Activated T-helper 2 cell treated with anti-CD3 and anti-CD28 coated beads, Interferon-gamma antibody, Interleukin-2, Interleukin-4, amounts not matched to agents 10 μg/mL and 5 μg/mL and 100 μg/mL, durations not matched to agents 14 hours and 24 hours and 36 hours (primary cell): ENCODE data around the gene AGTPBP1. TPM values are rescaled to one million over a fixed set of nuclear protein-coding genes. Genes with fewer than 3 reads are reported as not detected.
A peak's percentile ranks its signal among the peaks of the same experiment; 100 is the strongest.
"Not testable (repeated sequence)": the region's sequence is repeated elsewhere in the genome, so short reads cannot be mapped to it uniquely, and the experiment has no call there.

Experiments used
- DNase-seq: peaks from one replicate; pipeline ENCODE4 v3.0.0; 2021; ENCODE audit warnings: low spot score
- H3K27ac Mint-ChIP-seq: one replicate; pipeline ENCODE4 v1.8.0; 2021; ENCODE audit warnings: mixed read lengths
- H3K27me3 Mint-ChIP-seq: one replicate; pipeline ENCODE4 v1.8.0; 2021; ENCODE audit warnings: low read depth, mixed read lengths
- H3K36me3 Mint-ChIP-seq: one replicate; pipeline ENCODE4 v1.8.0; 2021; ENCODE audit warnings: low read depth, mixed read lengths
- H3K4me1 Mint-ChIP-seq: one replicate; pipeline ENCODE4 v1.8.0; 2021; ENCODE audit warnings: low read depth, mixed read lengths
- H3K4me3 Mint-ChIP-seq: one replicate; pipeline ENCODE4 v1.8.0; 2021; ENCODE audit warnings: low read depth, mild to moderate bottlenecking, moderate library complexity, mixed read lengths
- H3K9me3 Mint-ChIP-seq: one replicate; pipeline ENCODE4 v1.8.0; 2021; ENCODE audit warnings: mixed read lengths
- intact Hi-C: fragments of 100-400 bp; cut with micrococcal nuclease; formaldehyde crosslinking; loops from one replicate; pipeline ENCODE4 v1.15.1; 2023
- total RNA-seq: library from RNA; stranded (reverse); gene quantifications from 2 replicates; pipeline ENCODE4 v1.2.3, GENCODE V29; 2022

Gene AGTPBP1
- 26.5 and 28.1 TPM in 2 replicates for total RNA-seq

- intact Hi-C loops: loop anchor here (1.0 to 5.0 kb wide), 6 partner anchors 44 to 1450 kb away; partner anchors contain the start of genes ISCA1 and TUT7
- peak; percentile 93 for DNase-seq
- Mint-ChIP-seq H3K9me3 (no peaks in the 10 kb centered on the region), H3K27ac (peak within 1 kb of the TSS; percentile 97), H3K36me3 (no peaks in the 10 kb centered on the region), H3K4me3 (peak within 1 kb of the TSS; percentile 97), H3K27me3 (peaks cover 11% of the 10 kb centered on the region), H3K4me1 (peaks cover 40% of the 10 kb centered on the region)
Observed at GRCh38 chr9:85741875-85742596, at the start of gene AGTPBP1. Gene AGTPBP1, minus strand, starts transcription at chr9:85741954. Its CDS starts 29,421 bp downstream, at chr9:85712533.

DNA sequence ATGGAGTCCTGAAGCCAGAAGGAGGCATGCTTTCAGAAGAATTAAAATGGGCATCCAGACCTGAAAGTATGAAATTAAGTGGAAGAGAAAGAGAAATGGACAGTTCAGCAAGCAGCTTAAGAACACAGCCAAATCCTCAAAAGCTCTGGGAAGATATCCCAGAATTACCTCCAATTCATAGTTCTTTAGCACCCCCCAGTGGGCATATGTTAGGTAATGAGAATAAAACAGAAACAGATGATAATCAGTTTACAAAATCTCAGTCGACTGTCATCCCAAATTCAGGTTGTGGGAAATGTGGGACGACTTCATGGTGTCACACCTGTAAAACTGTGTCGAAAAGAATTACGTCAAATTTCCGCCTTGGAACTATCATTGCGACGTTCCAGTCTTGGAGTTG is 44.4 kb upstream of the AGTPBP1 start:
- H3K27me3 Mint-ChIP-seq, H3K9me3 Mint-ChIP-seq, H3K27ac Mint-ChIP-seq, DNase-seq, H3K4me3 Mint-ChIP-seq, H3K4me1 Mint-ChIP-seq, H3K36me3 Mint-ChIP-seq: not testable (repeated sequence)
- intact Hi-C loops: loop anchor here (2.0 kb wide), 1 partner anchor 87 kb away; no protein-coding TSS in a partner anchor

- H3K27me3 Mint-ChIP-seq, H3K36me3 Mint-ChIP-seq, H3K4me1 Mint-ChIP-seq, intact Hi-C loops, H3K27ac Mint-ChIP-seq, DNase-seq, H3K9me3 Mint-ChIP-seq, H3K4me3 Mint-ChIP-seq: not testable (repeated sequence)
Observed at GRCh38 chr9:85773844-85774243, 32.1 kb upstream of the AGTPBP1 start.

DNA sequence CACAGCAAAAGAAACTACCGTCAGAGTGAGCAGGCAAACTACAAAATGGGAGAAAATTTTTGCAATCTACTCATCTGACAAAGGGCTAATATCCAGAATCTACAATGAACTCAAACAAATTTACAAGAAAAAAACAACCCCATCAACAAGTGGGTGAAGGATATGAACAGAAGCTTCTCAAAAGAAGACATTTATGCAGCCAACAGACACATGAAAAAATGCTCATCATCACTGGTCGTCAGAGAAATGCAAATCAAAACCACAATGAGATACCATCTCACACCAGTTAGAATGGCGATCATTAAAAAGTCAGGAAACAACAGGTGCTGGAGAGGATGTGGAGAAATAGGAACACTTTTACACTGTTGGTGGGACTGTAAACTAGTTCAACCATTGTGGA is 20.0 kb upstream of the AGTPBP1 start:
- intact Hi-C loops, H3K36me3 Mint-ChIP-seq, H3K4me3 Mint-ChIP-seq, H3K4me1 Mint-ChIP-seq, H3K9me3 Mint-ChIP-seq, H3K27ac Mint-ChIP-seq, H3K27me3 Mint-ChIP-seq, DNase-seq: not testable (repeated sequence)

GRCh38 chr9:85757716-85758115 is 16.0 kb upstream of the AGTPBP1 start:
- intact Hi-C loops, H3K9me3 Mint-ChIP-seq, H3K36me3 Mint-ChIP-seq, H3K4me3 Mint-ChIP-seq, DNase-seq, H3K27me3 Mint-ChIP-seq, H3K4me1 Mint-ChIP-seq, H3K27ac Mint-ChIP-seq: not testable (repeated sequence)

DNA sequence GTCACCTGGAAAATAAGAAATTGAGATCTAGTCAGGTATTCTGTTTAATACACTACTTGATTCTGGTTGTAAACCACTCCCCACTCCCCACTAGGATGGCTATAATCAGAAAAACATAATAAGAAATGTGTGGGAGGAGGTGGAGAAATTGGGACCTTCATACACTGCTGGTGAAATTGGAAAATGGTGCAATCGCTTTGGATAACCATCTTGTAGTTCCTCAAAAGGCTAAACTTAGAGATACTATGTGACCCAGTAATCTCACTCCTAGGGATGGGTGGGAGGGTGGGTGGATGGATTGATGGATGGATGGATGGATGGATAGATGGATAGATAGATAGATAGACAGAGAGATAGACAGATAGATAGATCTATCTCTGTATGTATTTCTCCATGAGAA is 14.5 kb upstream of the AGTPBP1 start:
- H3K36me3 Mint-ChIP-seq, DNase-seq, H3K27ac Mint-ChIP-seq, H3K9me3 Mint-ChIP-seq, H3K4me3 Mint-ChIP-seq, H3K27me3 Mint-ChIP-seq, intact Hi-C loops, H3K4me1 Mint-ChIP-seq: not testable (repeated sequence)

- no peak overlapping the region for H3K27ac Mint-ChIP-seq
- DNase-seq: no peak
Observed at GRCh38 chr9:85746309-85746708, 4.6 kb upstream of the AGTPBP1 start.

DNA sequence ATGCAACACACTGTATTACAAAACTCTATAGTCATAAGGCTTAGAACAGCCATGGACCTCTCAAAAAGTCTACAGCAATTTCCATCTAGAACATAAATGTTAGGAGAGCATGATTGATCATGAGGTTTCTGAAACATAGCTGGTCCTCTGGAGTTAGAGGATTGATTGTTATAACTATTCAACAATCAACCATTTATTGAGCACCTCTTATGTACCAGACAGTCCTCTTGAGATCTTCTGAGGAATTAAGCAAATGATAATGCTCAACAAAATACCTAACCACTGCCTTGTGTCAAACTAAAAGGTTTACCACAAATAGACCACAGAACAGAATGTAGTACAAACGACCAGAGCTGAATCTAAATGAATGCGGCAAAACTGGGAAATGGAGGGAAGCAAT is 3.4 kb upstream of the AGTPBP1 start:
- DNase-seq: no peak
- Mint-ChIP-seq H3K4me1 (peaks cover 29% of the 10 kb centered on the region), H3K36me3 (no peaks in the 10 kb centered on the region), H3K4me3 (no peak overlapping the region), H3K9me3 (no peaks in the 10 kb centered on the region), H3K27ac (no peak overlapping the region), H3K27me3 (peaks cover 23% of the 10 kb centered on the region)
- intact Hi-C loops: no loop called here

More at GRCh38 chr9:85746309-85746708, 4.6 kb upstream of the AGTPBP1 start:
- Mint-ChIP-seq H3K27me3 (peaks cover 27% of the 10 kb centered on the region), H3K4me3 (no peak overlapping the region), H3K9me3 (no peaks in the 10 kb centered on the region), H3K36me3 (no peaks in the 10 kb centered on the region), H3K4me1 (peaks cover 21% of the 10 kb centered on the region)
- intact Hi-C loops: no loop called here

DNA sequence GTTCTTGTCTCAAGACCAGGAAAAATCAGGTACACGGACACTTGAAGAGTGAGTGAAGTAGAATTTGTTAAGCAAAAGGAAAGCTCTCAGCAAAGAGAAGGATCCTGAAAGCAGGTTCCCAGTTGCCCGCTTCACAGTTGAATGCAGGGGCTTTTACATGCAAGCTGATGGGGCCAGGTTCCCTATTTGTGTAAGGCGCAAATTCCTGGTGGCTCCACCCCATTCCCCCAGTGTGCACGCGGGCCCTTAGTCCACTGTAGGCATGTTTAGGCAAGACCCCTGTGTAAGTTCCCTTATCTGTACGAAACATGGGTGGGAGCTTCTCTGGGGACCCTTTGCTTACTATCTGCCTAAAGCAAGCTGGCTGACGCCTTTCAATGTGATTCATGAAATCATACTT is 2.7 kb upstream of the AGTPBP1 start:
- Mint-ChIP-seq H3K9me3 (no peaks in the 10 kb centered on the region), H3K4me3 (no peak overlapping the region), H3K27ac (no peak overlapping the region), H3K36me3 (no peaks in the 10 kb centered on the region), H3K4me1 (peaks cover 32% of the 10 kb centered on the region), H3K27me3 (peaks cover 21% of the 10 kb centered on the region)
- intact Hi-C loops: loop anchor here (5.0 kb wide), 2 partner anchors 63 to 1452 kb away; no protein-coding TSS in a partner anchor
- DNase-seq: no peak

DNA sequence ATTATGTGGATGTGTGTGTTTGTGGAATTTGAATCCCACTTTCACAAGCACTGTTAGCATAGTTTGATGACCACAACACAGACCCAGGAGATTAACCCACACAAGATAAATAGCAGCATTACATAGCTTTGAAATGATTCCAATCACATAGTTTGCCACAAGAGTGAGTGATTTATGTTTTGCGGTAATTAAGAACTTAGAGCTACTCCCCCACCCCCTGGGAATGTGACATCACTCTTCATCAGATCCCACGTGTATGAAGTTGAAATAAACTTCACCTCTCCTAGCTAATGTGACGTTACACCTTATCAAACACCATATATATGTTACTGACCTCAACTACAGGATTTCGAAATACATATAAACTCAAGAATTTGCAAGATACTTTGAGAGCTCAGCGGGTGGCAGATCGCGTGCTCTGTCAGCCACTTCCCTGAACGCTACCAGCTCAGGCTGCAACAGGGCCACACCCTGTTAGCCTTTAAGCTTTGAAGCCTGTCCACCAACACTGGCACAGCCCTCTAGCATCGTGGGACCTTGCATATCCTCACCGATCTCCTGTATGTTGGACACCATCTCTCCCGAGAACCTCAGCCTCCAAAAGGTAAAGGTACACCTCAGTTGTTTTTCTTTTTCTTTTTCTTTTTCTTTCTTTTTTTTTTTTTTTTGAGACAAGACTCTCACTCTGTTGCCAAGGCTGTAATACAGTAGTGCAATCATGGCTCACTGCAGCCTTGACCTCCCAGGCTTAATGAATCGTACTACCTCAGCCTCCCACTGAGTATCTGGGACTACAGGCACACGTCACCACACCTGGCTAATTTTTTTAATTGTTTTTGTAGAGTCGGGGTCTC is 1.7 kb upstream of the AGTPBP1 start:
- intact Hi-C loops: loop anchor here (2.0 to 5.0 kb wide), 4 partner anchors 64 to 1451 kb away; partner anchors contain the start of genes ISCA1 and TUT7
- DNase-seq: no peak
- peaks cover 18% of the 10 kb centered on the region for H3K27me3 Mint-ChIP-seq
- H3K4me3 Mint-ChIP-seq: peak overlapping the region; percentile 24
- H3K27ac Mint-ChIP-seq: peak overlapping the region; percentile 70
- H3K4me1 Mint-ChIP-seq: peaks cover 36% of the 10 kb centered on the region
- H3K9me3 Mint-ChIP-seq: no peaks in the 10 kb centered on the region
- H3K36me3 Mint-ChIP-seq: no peaks in the 10 kb centered on the region

- Mint-ChIP-seq H3K4me3 (peak overlapping the region; percentile 87), H3K27ac (peak overlapping the region; percentile 90), H3K36me3 (no peaks in the 10 kb centered on the region), H3K4me1 (peaks cover 39% of the 10 kb centered on the region), H3K27me3 (peaks cover 11% of the 10 kb centered on the region), H3K9me3 (no peaks in the 10 kb centered on the region)
- DNase-seq: no peak
- intact Hi-C loops: loop anchor here (1.0 to 5.0 kb wide), 6 partner anchors 44 to 1450 kb away; partner anchors contain the start of genes ISCA1 and TUT7
Observed at GRCh38 chr9:85742597-85742936, 813 bp upstream of the AGTPBP1 start.

DNA sequence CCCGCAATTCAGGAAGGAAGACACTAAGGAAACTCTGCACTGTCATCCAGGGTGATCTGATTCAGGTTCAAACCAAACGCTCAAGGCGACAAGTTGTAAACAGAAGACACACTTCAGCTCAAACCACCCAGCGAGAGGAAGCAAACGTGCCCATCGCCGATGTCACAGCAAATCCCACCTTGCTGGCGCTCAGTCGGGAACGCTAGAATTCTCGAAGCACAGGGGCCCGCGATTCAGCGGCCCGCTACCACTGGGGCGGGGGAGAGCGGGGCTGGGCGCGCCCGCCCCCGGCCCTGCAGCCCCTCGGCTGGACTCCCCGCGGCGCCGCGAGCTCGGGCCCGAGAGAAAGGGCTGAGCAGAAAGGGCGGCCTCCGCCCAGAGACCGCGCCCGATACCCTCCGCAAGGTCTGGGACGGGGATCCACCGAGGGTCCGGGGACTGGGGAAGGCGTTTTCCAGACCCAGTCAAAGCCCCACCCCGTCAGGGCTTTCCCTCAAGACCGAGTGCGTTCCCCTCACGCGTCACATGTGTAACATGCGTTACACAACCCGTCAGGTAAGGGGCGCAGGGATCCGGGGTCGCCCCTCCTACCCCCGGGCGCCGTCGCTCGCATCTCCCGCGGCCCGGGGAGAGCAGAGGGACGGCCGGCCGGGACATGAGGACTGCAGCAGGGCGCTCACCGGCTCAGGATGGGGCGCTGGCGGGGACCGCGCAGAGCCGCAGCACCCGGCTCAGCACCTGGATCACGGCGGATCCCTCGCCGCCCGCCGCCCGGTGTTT is 469 bp downstream of the AGTPBP1 start:
- Mint-ChIP-seq H3K4me1 (peaks cover 40% of the 10 kb centered on the region), H3K4me3 (peak overlapping the region; percentile 97), H3K36me3 (no peaks in the 10 kb centered on the region), H3K9me3 (no peaks in the 10 kb centered on the region), H3K27me3 (peaks cover 10% of the 10 kb centered on the region), H3K27ac (peak overlapping the region; percentile 97)
- DNase-seq: peak; percentile 47
- intact Hi-C loops: loop anchor here (5.0 kb wide), 2 partner anchors 66 to 1449 kb away; no protein-coding TSS in a partner anchor
